CD14-positive monocyte (primary cell): Measurements from ENCODE around the gene VANGL1. TPM values are rescaled to one million over a fixed set of nuclear protein-coding genes. Genes with fewer than 3 reads are reported as not detected.

Experiments used
- DNase-seq, 3 donors: peaks; one replicate each; pipeline ENCODE4 v3.0.0-alpha.2; 2011 to 2022
- H2AFZ ChIP-seq: 2 replicates; pipeline ENCODE4 v1.6.0; 2012; ENCODE audit warnings: mild to moderate bottlenecking, low read depth, low read length, inconsistent platforms; ENCODE audit not compliant: insufficient read depth, poor library complexity, severe bottlenecking
- H3K27ac ChIP-seq, 2 donors: 1 replicate in 1 of 2; 2 replicates in 1 of 2; pipeline ENCODE4 v1.5.1; 2012 to 2013; ENCODE audit warnings: low read length in 2 of 2, control low read depth in 1 of 2, inconsistent platforms in 1 of 2, low read depth in 1 of 2, mild to moderate bottlenecking in 1 of 2
- H3K27me3 ChIP-seq, 2 donors: one replicate each; pipeline versions ENCODE4 v1.6.0 to v1.6.1; 2011 to 2013; ENCODE audit warnings: low read length in 2 of 2; ENCODE audit not compliant: control insufficient read depth in 2 of 2, insufficient read depth in 2 of 2
- H3K36me3 ChIP-seq, 2 donors: replicated peaks in 1 of 2; 1 replicate in 1 of 2; 2 replicates in 1 of 2; pipeline versions ENCODE4 v1.5.1 to v1.6.1; 2012 to 2013; ENCODE audit warnings: low read length in 2 of 2, control low read depth in 1 of 2, inconsistent platforms in 1 of 2, mild to moderate bottlenecking in 1 of 2; ENCODE audit not compliant: insufficient read depth in 2 of 2, control insufficient read depth in 1 of 2
- H3K4me1 ChIP-seq, 2 donors: 1 replicate in 1 of 2; 2 replicates in 1 of 2; pipeline versions ENCODE4 v1.5.1 to v1.6.1; 2012 to 2013; ENCODE audit warnings: low read length in 2 of 2, control low read depth in 1 of 2, inconsistent platforms in 1 of 2, mild to moderate bottlenecking in 1 of 2, moderate library complexity in 1 of 2; ENCODE audit not compliant: insufficient read depth in 2 of 2, control insufficient read depth in 1 of 2
- H3K4me2 ChIP-seq: replicated peaks from 2 replicates; pipeline ENCODE3; 2012; ENCODE audit warnings: low read length, moderate library complexity, mild to moderate bottlenecking; ENCODE audit not compliant: poor library complexity, severe bottlenecking; ENCODE audit errors: extremely low read depth
- H3K4me3 ChIP-seq, 3 experiments: fragments of 200-600 bp in 1 of 3; sonication (generic) in 1 of 3; replicated peaks in 1 of 3; 1 replicate in 2 of 3; 2 replicates in 1 of 3; pipeline ENCODE4 v1.5.1; 2011 to 2013; ENCODE audit warnings: low read length in 3 of 3, mild to moderate bottlenecking in 3 of 3, control low read depth in 2 of 3, low read depth in 2 of 3, inconsistent platforms in 1 of 3, moderate library complexity in 1 of 3
- H3K79me2 ChIP-seq: 2 replicates; pipeline ENCODE4 v1.6.0; 2012; ENCODE audit warnings: mild to moderate bottlenecking, control low read depth, inconsistent platforms, low read length, moderate library complexity; ENCODE audit not compliant: insufficient read depth
- H3K9ac ChIP-seq: 2 replicates; pipeline ENCODE4 v1.6.0; 2017; ENCODE audit warnings: low read length, mild to moderate bottlenecking; ENCODE audit not compliant: insufficient read depth, poor library complexity, severe bottlenecking
- H3K9me3 ChIP-seq, 2 donors: replicated peaks in 1 of 2; 1 replicate in 1 of 2; 2 replicates in 1 of 2; pipeline versions ENCODE4 v1.5.1 to v1.6.1; 2012 to 2013; ENCODE audit warnings: low read length in 2 of 2, control low read depth in 1 of 2; ENCODE audit not compliant: control insufficient read depth in 1 of 2, insufficient read depth in 1 of 2
- H4K20me1 ChIP-seq: 2 replicates; pipeline ENCODE4 v1.6.0; 2012; ENCODE audit warnings: mild to moderate bottlenecking, low read length, control low read depth, moderate library complexity; ENCODE audit not compliant: insufficient read depth
- H3K27ac Mint-ChIP-seq, 7 donors: one replicate each; pipeline ENCODE4 v1.8.0; 2020; ENCODE audit warnings: mild to moderate bottlenecking in 7 of 7, mixed read lengths in 7 of 7, moderate library complexity in 6 of 7, inconsistent platforms in 2 of 7
- H3K27me3 Mint-ChIP-seq, 3 donors: one replicate each; pipeline ENCODE4 v1.8.0; 2021 to 2022; ENCODE audit warnings: low read depth in 3 of 3, mild to moderate bottlenecking in 3 of 3, mixed read lengths in 3 of 3, moderate library complexity in 3 of 3, inconsistent platforms in 1 of 3
- H3K36me3 Mint-ChIP-seq, 2 donors: one replicate each; pipeline ENCODE4 v1.8.0; 2020; ENCODE audit warnings: mixed read lengths in 2 of 2, inconsistent platforms in 1 of 2, mild to moderate bottlenecking in 1 of 2
- H3K4me1 Mint-ChIP-seq: one replicate; pipeline ENCODE4 v1.8.0; 2020; ENCODE audit warnings: mild to moderate bottlenecking, mixed read lengths
- H3K4me3 Mint-ChIP-seq, 2 donors: one replicate each; pipeline ENCODE4 v1.8.0; 2020; ENCODE audit warnings: mild to moderate bottlenecking in 2 of 2, mixed read lengths in 2 of 2, moderate library complexity in 1 of 2
- H3K9me3 Mint-ChIP-seq, 7 donors: one replicate each; pipeline ENCODE4 v1.8.0; 2020 to 2022; ENCODE audit warnings: mixed read lengths in 7 of 7, mild to moderate bottlenecking in 6 of 7, moderate library complexity in 6 of 7, inconsistent platforms in 2 of 7
- CTCF ChIP-seq: fragments of 200-600 bp; IDR thresholded peaks from one replicate; pipeline ENCODE4 v1.8.0; 2022; ENCODE audit warnings: antibody characterized with exemption, mild to moderate bottlenecking
- WGBS: methylation state at CpG from one replicate; pipeline ENCODE4 v1.1.5; 2013; ENCODE audit warnings: missing lambda C conversion rate; ENCODE audit not compliant: insufficient coverage; 5-methylcytosine and 5-hydroxymethylcytosine counted together
- intact Hi-C, 2 donors: fragments of 100-400 bp; cut with micrococcal nuclease; formaldehyde crosslinking; loops; one replicate each; pipeline versions ENCODE4 v1.15.0 to v1.15.1; 2023
- polyA plus RNA-seq, 3 donors: library from polyadenylated mRNA; depleted of rRNA in 1 of 3; unstranded in 2 of 3; stranded (reverse) in 1 of 3; fragments of 300-500 nt in 2 of 3; fragments of >200 nt in 1 of 3; fragmentation: Illumina TruSeq in 2 of 3; gene quantifications; 1 replicate in 2 of 3; 2 replicates in 1 of 3; pipeline ENCODE4 v1.2.3, GENCODE V29; 2012 to 2021

Gene VANGL1
- polyA plus RNA-seq, 3 donors: 0.67 to 2.0 (median 1.3) TPM

GRCh38 chr1:115717541-115717940, 75.8 kb downstream of the VANGL1 start:
- H3K79me2 ChIP-seq: no peaks in the 10 kb centered on the region
- no peak overlapping the region for H3K4me2 ChIP-seq
- H3K36me3 ChIP-seq: no peaks in the 10 kb centered on the region
- peak; percentile 74 for TF ChIP-seq CTCF
- no peak overlapping the region for H3K9ac ChIP-seq
- Mint-ChIP-seq H3K36me3 (no peaks in the 10 kb centered on the region), H3K9me3 (no peaks in the 10 kb centered on the region), H3K27ac (peak overlapping the region in 1 of 7 donors; percentile 69), H3K4me1 (peaks cover 13% of the 10 kb centered on the region), H3K27me3 (peaks cover 3 to 7% (median 4%) of the 10 kb centered on the region in 3 donors), H3K4me3 (no peak overlapping the region)
- H3K4me3 ChIP-seq: no peak overlapping the region
- intact Hi-C loops: loop anchor here in 1 of 2 donors (5.0 kb wide), 1 partner anchor 55 kb away; no protein-coding TSS in a partner anchor
- H4K20me1 ChIP-seq: no peaks in the 10 kb centered on the region
- H3K27me3 ChIP-seq: no peaks in the 10 kb centered on the region
- H3K4me1 ChIP-seq: peaks cover 11% of the 10 kb centered on the region in 2 donors
- 51% methylated on average over 4 of the region's 5 CpGs for whole genome bisulfite sequencing
- no peaks in the 10 kb centered on the region for H3K9me3 ChIP-seq
- no peak overlapping the region for H2AFZ ChIP-seq
- peak; percentile 33 to 56 (median 44) for DNase-seq
- no peak overlapping the region for H3K27ac ChIP-seq

GRCh38 chr1:115718011-115718754, 76.4 kb downstream of the VANGL1 start:
- H3K9me3 ChIP-seq: no peaks in the 10 kb centered on the region
- no peak for TF ChIP-seq CTCF
- Mint-ChIP-seq H3K27ac (peak overlapping the region in 1 of 7 donors; percentile 69), H3K27me3 (peaks cover 3 to 7% (median 4%) of the 10 kb centered on the region in 3 donors), H3K36me3 (no peaks in the 10 kb centered on the region), H3K4me1 (peaks cover 13% of the 10 kb centered on the region), H3K9me3 (no peaks in the 10 kb centered on the region), H3K4me3 (no peak overlapping the region)
- no peak for DNase-seq
- peaks cover 11% of the 10 kb centered on the region in 2 donors for H3K4me1 ChIP-seq
- intact Hi-C loops: loop anchor here in 1 of 2 donors (5.0 kb wide), 1 partner anchor 54 kb away; no protein-coding TSS in a partner anchor
- H3K27me3 ChIP-seq: no peaks in the 10 kb centered on the region
- no peaks in the 10 kb centered on the region for H4K20me1 ChIP-seq
- H3K4me3 ChIP-seq: no peak overlapping the region
- no peak overlapping the region for H3K9ac ChIP-seq
- no peaks in the 10 kb centered on the region for H3K36me3 ChIP-seq
- 100% methylated on average over 4 of the region's 5 CpGs for WGBS
- no peak overlapping the region for H2AFZ ChIP-seq
- H3K79me2 ChIP-seq: no peaks in the 10 kb centered on the region
- H3K27ac ChIP-seq: no peak overlapping the region
- H3K4me2 ChIP-seq: no peak overlapping the region
